Activated T-helper 1 cell treated with anti-CD3 and anti-CD28 coated beads, Interleukin-12 subunit alpha, Interleukin-12 subunit beta, Interleukin-2, Interleukin-4 antibody, amounts not matched to agents 30 ng/mL and 10 ng/mL and 1 ng/mL, durations not matched to agents 14 hours and 24 hours and 36 hours (primary cell): ENCODE measurements around the gene EDA. TPM values are rescaled to one million over a fixed set of nuclear protein-coding genes. Genes with fewer than 3 reads are reported as not detected.
"Not testable (repeated sequence)": the region's sequence is repeated elsewhere in the genome, so short reads cannot be mapped to it uniquely, and the experiment has no call there.

ENCODE experiments used
- DNase-seq: peaks from one replicate; pipeline ENCODE4 v3.0.0; 2021; ENCODE audit warnings: low spot score
- H3K27ac Mint-ChIP-seq: one replicate; pipeline ENCODE4 v1.8.0; 2021; ENCODE audit warnings: mild to moderate bottlenecking, mixed read lengths
- H3K27me3 Mint-ChIP-seq: one replicate; pipeline ENCODE4 v1.8.0; 2022; ENCODE audit warnings: mild to moderate bottlenecking, moderate library complexity, mixed read lengths; ENCODE audit not compliant: insufficient read depth
- H3K36me3 Mint-ChIP-seq: one replicate; pipeline ENCODE4 v1.8.0; 2021; ENCODE audit warnings: low read depth, mixed read lengths
- H3K4me1 Mint-ChIP-seq: one replicate; pipeline ENCODE4 v1.8.0; 2021; ENCODE audit warnings: low read depth, mixed read lengths
- H3K4me3 Mint-ChIP-seq: one replicate; pipeline ENCODE4 v1.8.0; 2021; ENCODE audit warnings: mild to moderate bottlenecking, moderate library complexity, mixed read lengths
- H3K9me3 Mint-ChIP-seq: one replicate; pipeline ENCODE4 v1.8.0; 2021; ENCODE audit warnings: mixed read lengths
- intact Hi-C: fragments of 100-400 bp; cut with micrococcal nuclease; formaldehyde crosslinking; loops from one replicate; pipeline ENCODE4 v1.15.1; 2024
- total RNA-seq: library from RNA; stranded (reverse); gene quantifications from 2 replicates; pipeline ENCODE4 v1.2.3, GENCODE V29; 2022

The EDA gene
- total RNA-seq, 1 donor from 2014 or later = 1.6 TPM

- H3K4me1 Mint-ChIP-seq = no peaks in the 10 kb centered on the region
- intact Hi-C loops = no loop called here
- DNase-seq = no peak
- no peaks in the 10 kb centered on the region for H3K36me3 Mint-ChIP-seq
- H3K4me3 Mint-ChIP-seq = no peak overlapping the region
- no peaks in the 10 kb centered on the region for H3K9me3 Mint-ChIP-seq
- H3K27ac Mint-ChIP-seq = no peak overlapping the region
- H3K27me3 Mint-ChIP-seq = no peaks in the 10 kb centered on the region
These were observed 146.4 kb downstream of the EDA start for GRCh38 chrX:69762340-69762739.

- peaks cover 1% of the 10 kb centered on the region for H3K27me3 Mint-ChIP-seq
- DNase-seq = no peak
- no peaks in the 10 kb centered on the region for H3K4me1 Mint-ChIP-seq
- no peak overlapping the region for H3K4me3 Mint-ChIP-seq
- intact Hi-C loops = no loop called here
- H3K36me3 Mint-ChIP-seq = no peaks in the 10 kb centered on the region
- H3K9me3 Mint-ChIP-seq = no peaks in the 10 kb centered on the region
- H3K27ac Mint-ChIP-seq = no peak overlapping the region
These were observed 177.5 kb downstream of the EDA start for GRCh38 chrX:69793260-69793935.

GRCh38 chrX:69795702-69796101, 179.8 kb downstream of the EDA start:
- H3K4me3 Mint-ChIP-seq = no peak overlapping the region
- no peaks in the 10 kb centered on the region for H3K4me1 Mint-ChIP-seq
- H3K36me3 Mint-ChIP-seq = no peaks in the 10 kb centered on the region
- H3K27ac Mint-ChIP-seq = no peak overlapping the region
- no peaks in the 10 kb centered on the region for H3K9me3 Mint-ChIP-seq
- no peak for DNase-seq
- intact Hi-C loops = no loop called here
- peaks cover 1% of the 10 kb centered on the region for H3K27me3 Mint-ChIP-seq

GRCh38 chrX:69807400-69807799, 191.5 kb downstream of the EDA start:
- Mint-ChIP-seq H3K4me1 (peaks cover 12% of the 10 kb centered on the region), H3K9me3 (no peaks in the 10 kb centered on the region), H3K27me3 (peaks cover 2% of the 10 kb centered on the region), H3K36me3 (no peaks in the 10 kb centered on the region), H3K4me3 (no peak overlapping the region), H3K27ac (no peak overlapping the region)
- intact Hi-C loops = no loop called here
- DNase-seq = no peak

GRCh38 chrX:69808375-69808774, 192.5 kb downstream of the EDA start:
- intact Hi-C loops = loop anchor here (2.0 kb wide), 2 partner anchors 182 to 324 kb away; partner anchors contain the start of gene IGBP1
- no peaks in the 10 kb centered on the region for H3K36me3 Mint-ChIP-seq
- no peak for DNase-seq

GRCh38 chrX:69813677-69814076, 197.8 kb downstream of the EDA start:
- intact Hi-C loops = no loop called here

More at GRCh38 chrX:69808375-69808774, 192.5 kb downstream of the EDA start:
- Mint-ChIP-seq H3K27ac (no peak overlapping the region), H3K9me3 (no peaks in the 10 kb centered on the region), H3K4me1 (peaks cover 12% of the 10 kb centered on the region), H3K27me3 (peaks cover 2% of the 10 kb centered on the region), H3K4me3 (no peak overlapping the region)

GRCh38 chrX:69815063-69815462, 199.2 kb downstream of the EDA start:
- no peaks in the 10 kb centered on the region for H3K27me3 Mint-ChIP-seq

More at GRCh38 chrX:69813677-69814076, 197.8 kb downstream of the EDA start:
- H3K27me3 Mint-ChIP-seq = no peaks in the 10 kb centered on the region
- H3K27ac Mint-ChIP-seq = no peak overlapping the region
- peaks cover 4% of the 10 kb centered on the region for H3K4me1 Mint-ChIP-seq
- DNase-seq = no peak
- peaks cover 12% of the 10 kb centered on the region for H3K9me3 Mint-ChIP-seq
- H3K36me3 Mint-ChIP-seq = no peaks in the 10 kb centered on the region
- no peak overlapping the region for H3K4me3 Mint-ChIP-seq

GRCh38 chrX:69815519-69815918, 199.6 kb downstream of the EDA start:
- Mint-ChIP-seq H3K36me3 (no peaks in the 10 kb centered on the region), H3K4me3 (no peak overlapping the region), H3K4me1 (peaks cover 4% of the 10 kb centered on the region), H3K27ac (no peak overlapping the region), H3K9me3 (peaks cover 12% of the 10 kb centered on the region), H3K27me3 (no peaks in the 10 kb centered on the region)
- no peak for DNase-seq
- intact Hi-C loops = no loop called here

More at GRCh38 chrX:69815063-69815462, 199.2 kb downstream of the EDA start:
- no peak overlapping the region for H3K27ac Mint-ChIP-seq
- H3K9me3 Mint-ChIP-seq = peaks cover 12% of the 10 kb centered on the region
- H3K36me3 Mint-ChIP-seq = no peaks in the 10 kb centered on the region
- H3K4me1 Mint-ChIP-seq = peaks cover 4% of the 10 kb centered on the region
- H3K4me3 Mint-ChIP-seq = no peak overlapping the region
- intact Hi-C loops = no loop called here
- DNase-seq = no peak

- H3K4me3 Mint-ChIP-seq = no peak overlapping the region
- no peaks in the 10 kb centered on the region for H3K27me3 Mint-ChIP-seq
- H3K27ac Mint-ChIP-seq = no peak overlapping the region
- no peaks in the 10 kb centered on the region for H3K36me3 Mint-ChIP-seq
- no peaks in the 10 kb centered on the region for H3K9me3 Mint-ChIP-seq
- H3K4me1 Mint-ChIP-seq = no peaks in the 10 kb centered on the region
- intact Hi-C loops = no loop called here
- no peak for DNase-seq
These were observed 228.7 kb downstream of the EDA start for GRCh38 chrX:69844636-69845035.

GRCh38 chrX:69859999-69860398, 244.1 kb downstream of the EDA start:
- peaks cover 24% of the 10 kb centered on the region for H3K9me3 Mint-ChIP-seq
- H3K4me3 Mint-ChIP-seq, H3K36me3 Mint-ChIP-seq, H3K4me1 Mint-ChIP-seq, H3K27ac Mint-ChIP-seq, H3K27me3 Mint-ChIP-seq, DNase-seq, intact Hi-C loops: not testable (repeated sequence)

GRCh38 chrX:69876221-69876620, 260.3 kb downstream of the EDA start:
- DNase-seq = no peak
- no peak overlapping the region for H3K4me3 Mint-ChIP-seq
- no peaks in the 10 kb centered on the region for H3K4me1 Mint-ChIP-seq
- H3K27ac Mint-ChIP-seq = no peak overlapping the region
- no peaks in the 10 kb centered on the region for H3K36me3 Mint-ChIP-seq
- intact Hi-C loops = no loop called here
- H3K27me3 Mint-ChIP-seq = no peaks in the 10 kb centered on the region
- peaks cover 6% of the 10 kb centered on the region for H3K9me3 Mint-ChIP-seq

GRCh38 chrX:69884210-69884609, 268.3 kb downstream of the EDA start:
- intact Hi-C loops = no loop called here
- H3K4me1 Mint-ChIP-seq = no peaks in the 10 kb centered on the region
- peaks cover 4% of the 10 kb centered on the region for H3K9me3 Mint-ChIP-seq
- H3K36me3 Mint-ChIP-seq = no peaks in the 10 kb centered on the region
- H3K4me3 Mint-ChIP-seq = no peak overlapping the region
- no peak overlapping the region for H3K27ac Mint-ChIP-seq
- no peaks in the 10 kb centered on the region for H3K27me3 Mint-ChIP-seq
- DNase-seq = no peak

- no peak overlapping the region for H3K4me3 Mint-ChIP-seq
- no peaks in the 10 kb centered on the region for H3K9me3 Mint-ChIP-seq
- H3K27me3 Mint-ChIP-seq = no peaks in the 10 kb centered on the region
- H3K36me3 Mint-ChIP-seq = no peaks in the 10 kb centered on the region
- intact Hi-C loops = no loop called here
- DNase-seq = no peak
- no peaks in the 10 kb centered on the region for H3K4me1 Mint-ChIP-seq
- H3K27ac Mint-ChIP-seq = no peak overlapping the region
These were observed 280.1 kb downstream of the EDA start for GRCh38 chrX:69896046-69896445.

- H3K27me3 Mint-ChIP-seq = no peaks in the 10 kb centered on the region
- no peak for DNase-seq
- no peak overlapping the region for H3K4me3 Mint-ChIP-seq
- H3K27ac Mint-ChIP-seq = no peak overlapping the region
- intact Hi-C loops = no loop called here
- no peaks in the 10 kb centered on the region for H3K9me3 Mint-ChIP-seq
- H3K4me1 Mint-ChIP-seq = no peaks in the 10 kb centered on the region
- no peaks in the 10 kb centered on the region for H3K36me3 Mint-ChIP-seq
These were observed 284.6 kb downstream of the EDA start for GRCh38 chrX:69900491-69900890.
